K562 (cell line): ENCODE measurements around the gene TEPSIN. TPM values are rescaled to one million over a fixed set of nuclear protein-coding genes. Genes with fewer than 3 reads are reported as not detected.

Experiments
- ARHGAP35 ChIP-seq: fragments of 450-650 bp; IDR thresholded peaks from 2 replicates; pipeline ENCODE4 v1.6.1; 2018; ENCODE audit not compliant: partially characterized antibody
- CBFA2T2 ChIP-seq: fragments of 450-650 bp; conservative IDR thresholded peaks from 2 replicates; pipeline ENCODE4 v1.6.1; 2017; ENCODE audit warnings: mild to moderate bottlenecking
- GABPA ChIP-seq: fragments of 200-800 bp; sonication (Bioruptor generic); conservative IDR thresholded peaks from 2 replicates; pipeline ENCODE4 v1.6.1; 2016; ENCODE audit warnings: low read depth, missing genetic modification characterization, missing compliant biosample characterization
- HNRNPH1 ChIP-seq: fragments of 200-400 bp; formaldehyde crosslinking; optimal IDR thresholded peaks from 2 replicates; pipeline ENCODE3; 2017; ENCODE audit warnings: low read depth, mild to moderate bottlenecking, low read length, moderate library complexity
- MTA1 ChIP-seq: fragments of 450-650 bp; IDR thresholded peaks from 2 replicates; pipeline ENCODE4 v1.6.1; 2017; ENCODE audit warnings: borderline replicate concordance
- NFE2L1 ChIP-seq: fragments of 450-650 bp; IDR thresholded peaks from 2 replicates; pipeline ENCODE4 v1.6.1; 2016; ENCODE audit warnings: missing genetic modification characterization, low read depth, mild to moderate bottlenecking, missing compliant biosample characterization, moderate library complexity, borderline replicate concordance
- REST ChIP-seq, 2 experiments: fragments of 450-650 bp; formaldehyde crosslinking in 1 of 2; IDR thresholded peaks; 2 replicates each; pipeline versions ENCODE4 v1.4.0 to v1.6.1; 2014 to 2020; ENCODE audit warnings: mild to moderate bottlenecking in 2 of 2, borderline replicate concordance in 1 of 2, low read depth in 1 of 2
- RFX7 ChIP-seq: fragments of 250-450 bp; sonication (Bioruptor Pico); IDR thresholded peaks from 2 replicates; pipeline ENCODE4 v1.5.1; 2021; ENCODE audit warnings: mild to moderate bottlenecking
- SETDB1 ChIP-seq: IDR thresholded peaks from one replicate; pipeline ENCODE4 v1.6.1; 2012; ENCODE audit warnings: low read length, control low read depth, inconsistent platforms
- SIRT6 ChIP-seq: IDR thresholded peaks from one replicate; pipeline ENCODE4 v1.6.1; 2012; ENCODE audit warnings: low read depth, mild to moderate bottlenecking, control low read depth, inconsistent platforms, low read length, moderate library complexity
- SRSF7 ChIP-seq: fragments of 200-400 bp; formaldehyde crosslinking; optimal IDR thresholded peaks from 2 replicates; pipeline ENCODE3; 2017; ENCODE audit warnings: mild to moderate bottlenecking, low read depth, low read length
- TEAD1 ChIP-seq, 2 experiments: fragments of 450-650 bp in 1 of 2; sonication (generic) in 1 of 2; formaldehyde crosslinking; IDR thresholded peaks; 2 replicates each; pipeline versions ENCODE4 v1.4.0 to v1.8.0; 2020 to 2022; ENCODE audit warnings: mild to moderate bottlenecking in 2 of 2, missing genetic modification reagents in 1 of 2
- ZNF274 ChIP-seq: IDR thresholded peaks from 2 replicates; pipeline ENCODE4 v1.6.1; 2011; ENCODE audit warnings: low read depth, mild to moderate bottlenecking, low read length, moderate library complexity, borderline replicate concordance
- ZNF717 ChIP-seq: fragments of 250-450 bp; sonication (Bioruptor Pico); IDR thresholded peaks from 2 replicates; pipeline ENCODE4 v1.5.0; 2021
- ZNF76 ChIP-seq: fragments of 250-450 bp; sonication (Bioruptor Pico); IDR thresholded peaks from 2 replicates; pipeline ENCODE4 v1.4.0; 2020; ENCODE audit warnings: mild to moderate bottlenecking, moderate library complexity, borderline replicate concordance
- ZNF764 ChIP-seq: fragments of 250-450 bp; sonication (Bioruptor Pico); IDR thresholded peaks from 2 replicates; pipeline ENCODE4 v1.4.0; 2020; ENCODE audit warnings: low read depth, mild to moderate bottlenecking, moderate library complexity
- polyA plus RNA-seq, 8 experiments: library from polyadenylated mRNA; depleted of rRNA in 4 of 8; stranded (reverse) in 5 of 8; unstranded in 3 of 8; fragments of >200 nt; fragmentation: Nextera tagmentation in 2 of 8; fragmentation: Illumina TruSeq in 1 of 8; extraction: Ambion mirVana in 2 of 8; extraction: Trizol in 1 of 8; gene quantifications; 2 replicates each; pipeline versions ENCODE4 v1.2.1 to v1.2.3, GENCODE V29; 2011 to 2014; ENCODE audit warnings: inconsistent platforms in 1 of 8, missing spikeins in 1 of 8
- total RNA-seq, 7 experiments: library from RNA; depleted of rRNA in 6 of 7; stranded (reverse); fragments of >200 nt in 6 of 7; fragmentation: Illumina TruSeq in 2 of 7; extraction: Trizol in 2 of 7; gene quantifications; 2 replicates each; pipeline versions ENCODE4 v1.2.1 to v1.2.3, GENCODE V29; 2011 to 2021; ENCODE audit warnings: low replicate concordance in 1 of 7
- TF ChIP-seq, protein P1 (sequence below): fragments of 450-650 bp; IDR thresholded peaks from 2 replicates; pipeline ENCODE4 v1.7.1; 2018; ENCODE audit warnings: mild to moderate bottlenecking, low read depth; ENCODE audit not compliant: partially characterized antibody

Gene TEPSIN
- total and polyA plus RNA-seq, 9 of the 15 experiments (the other 6 are each of a cell fraction or from before 2014, with no cell fraction given), result 0.80 to 29.8 (median 5.3) TPM

DNA sequence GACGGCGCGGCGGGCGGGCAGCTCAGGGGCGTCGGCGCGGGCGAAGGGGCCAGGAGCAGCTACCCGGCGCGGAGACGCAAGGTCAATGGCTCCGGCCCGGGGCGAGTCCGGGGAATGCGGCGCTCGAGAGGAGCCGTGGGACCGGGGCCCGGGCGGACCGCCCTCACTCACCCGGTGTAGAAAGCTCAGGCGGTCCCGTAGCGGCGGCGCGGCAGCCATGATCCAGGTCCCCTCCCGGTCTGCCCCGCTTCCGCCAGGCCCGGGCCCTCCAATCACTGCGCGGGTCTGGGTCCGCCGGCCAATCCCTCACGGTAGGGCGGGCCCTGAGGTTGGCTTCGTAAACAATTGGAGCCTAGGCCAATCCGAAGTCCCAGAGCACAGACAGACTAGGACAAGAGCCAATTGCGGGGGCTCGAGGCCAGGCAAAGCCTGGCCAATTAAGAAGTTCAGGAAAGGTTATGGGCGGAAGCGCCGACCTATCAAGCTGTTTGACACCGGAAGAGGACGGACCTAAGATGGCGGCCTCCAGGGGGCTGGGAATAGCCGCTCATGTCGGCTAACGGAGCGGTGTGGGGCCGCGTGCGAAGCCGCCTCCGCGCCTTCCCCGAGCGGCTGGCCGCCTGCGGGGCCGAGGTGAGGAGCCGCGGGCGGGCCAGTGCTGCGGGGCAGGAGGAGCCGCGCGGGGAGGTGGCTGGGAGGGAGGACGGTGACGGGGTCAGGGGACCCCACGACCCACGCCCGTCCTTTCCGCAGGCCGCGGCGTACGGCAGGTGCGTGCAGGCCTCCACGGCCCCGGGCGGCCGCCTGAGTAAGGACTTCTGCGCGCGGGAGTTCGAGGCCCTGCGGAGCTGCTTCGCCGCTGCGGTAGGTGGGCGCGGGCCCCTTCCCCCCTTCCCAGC, at the start of gene TEPSIN, which contains the start of gene NDUFAF8 (continued):
- TF ChIP-seq SIRT6, result no peak
- TF ChIP-seq NFE2L1, result no peak
- no peak for TF ChIP-seq HNRNPH1
- TF ChIP-seq MTA1, result no peak
- no peak for TF ChIP-seq REST (IDR thresholded peaks at IDR 0.05; ENCODE audit: borderline replicate concordance)
- peak; percentile 83 for TF ChIP-seq REST (CRISPR knock-in tag; IDR thresholded peaks at IDR 0.05; ENCODE audit: low read depth)
- no peak for TF ChIP-seq ZNF717 (CRISPR knock-in tag)
- peak; percentile 97 for TF ChIP-seq GABPA
- TF ChIP-seq ZNF764 (CRISPR knock-in tag), result peak; percentile 83
- no peak for TF ChIP-seq ZNF76
- no peak for TF ChIP-seq ZNF274
- no peak for TF ChIP-seq TEAD1 (CRISPR knock-in tag; IDR thresholded peaks at IDR 0.05)
- no peak for TF ChIP-seq SETDB1
- TF ChIP-seq, protein P1, sequence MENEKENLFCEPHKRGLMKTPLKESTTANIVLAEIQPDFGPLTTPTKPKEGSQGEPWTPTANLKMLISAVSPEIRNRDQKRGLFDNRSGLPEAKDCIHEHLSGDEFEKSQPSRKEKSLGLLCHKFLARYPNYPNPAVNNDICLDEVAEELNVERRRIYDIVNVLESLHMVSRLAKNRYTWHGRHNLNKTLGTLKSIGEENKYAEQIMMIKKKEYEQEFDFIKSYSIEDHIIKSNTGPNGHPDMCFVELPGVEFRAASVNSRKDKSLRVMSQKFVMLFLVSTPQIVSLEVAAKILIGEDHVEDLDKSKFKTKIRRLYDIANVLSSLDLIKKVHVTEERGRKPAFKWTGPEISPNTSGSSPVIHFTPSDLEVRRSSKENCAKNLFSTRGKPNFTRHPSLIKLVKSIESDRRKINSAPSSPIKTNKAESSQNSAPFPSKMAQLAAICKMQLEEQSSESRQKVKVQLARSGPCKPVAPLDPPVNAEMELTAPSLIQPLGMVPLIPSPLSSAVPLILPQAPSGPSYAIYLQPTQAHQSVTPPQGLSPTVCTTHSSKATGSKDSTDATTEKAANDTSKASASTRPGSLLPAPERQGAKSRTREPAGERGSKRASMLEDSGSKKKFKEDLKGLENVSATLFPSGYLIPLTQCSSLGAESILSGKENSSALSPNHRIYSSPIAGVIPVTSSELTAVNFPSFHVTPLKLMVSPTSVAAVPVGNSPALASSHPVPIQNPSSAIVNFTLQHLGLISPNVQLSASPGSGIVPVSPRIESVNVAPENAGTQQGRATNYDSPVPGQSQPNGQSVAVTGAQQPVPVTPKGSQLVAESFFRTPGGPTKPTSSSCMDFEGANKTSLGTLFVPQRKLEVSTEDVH, result peak; percentile 94
- no peak for TF ChIP-seq SRSF7
- no peak for TF ChIP-seq RFX7
- TF ChIP-seq CBFA2T2, result no peak
- TF ChIP-seq ARHGAP35, result no peak
